Measurements from ENCODE around the gene FBN2.
"Not testable (repeated sequence)": the region's sequence is repeated elsewhere in the genome, so short reads cannot be mapped to it uniquely, and the experiment has no call there.

FBN2 gene

GRCh38 chr5:128357226-128357625, 180.8 kb downstream of the FBN2 start:
- no peak for DNase-seq (ENCODE audit: low read depth)

- no peak for DNase-seq (ENCODE audit: low read depth)
These were observed 182.1 kb downstream of the FBN2 start for GRCh38 chr5:128355961-128356360.

GRCh38 chr5:128353441-128354107, 184.5 kb downstream of the FBN2 start:
- no peak for DNase-seq (ENCODE audit: low read depth)

- no peak for DNase-seq (ENCODE audit: low read depth)
These were observed 187.3 kb downstream of the FBN2 start for GRCh38 chr5:128350705-128351104.

GRCh38 chr5:128349044-128349858, 188.8 kb downstream of the FBN2 start:
- no peak for DNase-seq (ENCODE audit: low read depth)

GRCh38 chr5:128346038-128346437, 192.0 kb downstream of the FBN2 start:
- no peak for DNase-seq (ENCODE audit: low read depth)

GRCh38 chr5:128345247-128345646, 192.8 kb downstream of the FBN2 start:
- no peak for DNase-seq (ENCODE audit: low read depth)

- DNase-seq (ENCODE audit: low read depth): no peak
These were observed 194.9 kb downstream of the FBN2 start for GRCh38 chr5:128343168-128343567.

GRCh38 chr5:128341056-128341455, 197.0 kb downstream of the FBN2 start:
- DNase-seq (ENCODE audit: low read depth): no peak

- no peak for DNase-seq (ENCODE audit: low read depth)
These were observed 197.4 kb downstream of the FBN2 start for GRCh38 chr5:128340648-128341047.

GRCh38 chr5:128339585-128339984, 198.5 kb downstream of the FBN2 start:
- DNase-seq (ENCODE audit: low read depth): no peak

- no peak for DNase-seq (ENCODE audit: low read depth)
These were observed 199.4 kb downstream of the FBN2 start for GRCh38 chr5:128338649-128339048.

GRCh38 chr5:128335339-128335738, 202.7 kb downstream of the FBN2 start:
- DNase-seq (ENCODE audit: low read depth): no peak

GRCh38 chr5:128334010-128334716, 203.9 kb downstream of the FBN2 start:
- DNase-seq (ENCODE audit: low read depth): no peak

- no peak for DNase-seq (ENCODE audit: low read depth)
These were observed 206.8 kb downstream of the FBN2 start for GRCh38 chr5:128331261-128331660.

GRCh38 chr5:128329386-128329939, 208.6 kb downstream of the FBN2 start:
- DNase-seq (ENCODE audit: low read depth): no peak

- DNase-seq (ENCODE audit: low read depth): no peak
These were observed 209.6 kb downstream of the FBN2 start for GRCh38 chr5:128328446-128328845.

GRCh38 chr5:128328007-128328406, 210.0 kb downstream of the FBN2 start:
- no peak for DNase-seq (ENCODE audit: low read depth)

- DNase-seq (ENCODE audit: low read depth): not testable (repeated sequence)
These were observed 216.6 kb downstream of the FBN2 start for GRCh38 chr5:128321418-128321817.

GRCh38 chr5:128318691-128319090, 219.4 kb downstream of the FBN2 start:
- DNase-seq (ENCODE audit: low read depth): no peak

GRCh38 chr5:128317481-128317880, 220.6 kb downstream of the FBN2 start:
- no peak for DNase-seq (ENCODE audit: low read depth)

GRCh38 chr5:128315671-128316070, 222.4 kb downstream of the FBN2 start:
- DNase-seq (ENCODE audit: low read depth): no peak

GRCh38 chr5:128305341-128305740, 232.7 kb downstream of the FBN2 start:
- DNase-seq (ENCODE audit: low read depth): no peak
